HG03097 (cell line): Measurements from ENCODE around the gene ATP6V0D1.
A peak's percentile ranks its signal among the peaks of the same experiment; 100 is the strongest.
"Not testable (repeated sequence)": the region's sequence is repeated elsewhere in the genome, so short reads cannot be mapped to it uniquely, and the experiment has no call there.

Experiments
- ATAC-seq: cut with Tn5 transposase; IDR thresholded peaks from one replicate; pipeline ENCODE4 v1.9.1; 2021; ENCODE audit not compliant: unreplicated experiment, low FRiP score

ATP6V0D1 gene

GRCh38 chr16:67480833-67481560 is at the start of gene ATP6V0D1:
TSS of gene ATP6V0D1 (minus strand) at chr16:67481157. CDS start at chr16:67481086, 71 bp downstream.
- peak; percentile 87 for ATAC-seq

- ATAC-seq = no peak
Observed at GRCh38 chr16:67530013-67530939, 49.3 kb upstream of the ATP6V0D1 start.

- no peak for ATAC-seq
Observed at GRCh38 chr16:67529582-67530012, 48.6 kb upstream of the ATP6V0D1 start.

- ATAC-seq = no peak
Observed at GRCh38 chr16:67528870-67529581, 48.1 kb upstream of the ATP6V0D1 start.

- no peak for ATAC-seq
Observed at GRCh38 chr16:67528222-67528869, 47.4 kb upstream of the ATP6V0D1 start, which contains the start of gene RIPOR1. TSS of gene RIPOR1 (plus strand) at chr16:67528829. CDS start at chr16:67538447, 9,618 bp downstream.

GRCh38 chr16:67526149-67526791 is 45.3 kb upstream of the ATP6V0D1 start:
- no peak for ATAC-seq

GRCh38 chr16:67525176-67525860 is 44.4 kb upstream of the ATP6V0D1 start:
- ATAC-seq = no peak

GRCh38 chr16:67521095-67521804 is 40.3 kb upstream of the ATP6V0D1 start:
- peak; percentile 63 for ATAC-seq

GRCh38 chr16:67519242-67519641 is 38.3 kb upstream of the ATP6V0D1 start:
- no peak for ATAC-seq

GRCh38 chr16:67518676-67519075 is 37.7 kb upstream of the ATP6V0D1 start:
- ATAC-seq = no peak

- ATAC-seq = no peak
Observed at GRCh38 chr16:67517661-67518423, 36.9 kb upstream of the ATP6V0D1 start.

- ATAC-seq = no peak
Observed at GRCh38 chr16:67517155-67517445, 36.1 kb upstream of the ATP6V0D1 start.

- ATAC-seq = no peak
Observed at GRCh38 chr16:67516296-67517154, 35.6 kb upstream of the ATP6V0D1 start.

GRCh38 chr16:67514382-67514828 is 33.4 kb upstream of the ATP6V0D1 start:
- no peak for ATAC-seq

- not testable (repeated sequence) for ATAC-seq
Observed at GRCh38 chr16:67513892-67514291, 32.9 kb upstream of the ATP6V0D1 start.

- ATAC-seq = no peak
Observed at GRCh38 chr16:67509016-67509415, 28.1 kb upstream of the ATP6V0D1 start.

- no peak for ATAC-seq
Observed at GRCh38 chr16:67506468-67506867, 25.5 kb upstream of the ATP6V0D1 start.
